ENCODE data around the gene ORC6.

The ORC6 gene

DNA sequence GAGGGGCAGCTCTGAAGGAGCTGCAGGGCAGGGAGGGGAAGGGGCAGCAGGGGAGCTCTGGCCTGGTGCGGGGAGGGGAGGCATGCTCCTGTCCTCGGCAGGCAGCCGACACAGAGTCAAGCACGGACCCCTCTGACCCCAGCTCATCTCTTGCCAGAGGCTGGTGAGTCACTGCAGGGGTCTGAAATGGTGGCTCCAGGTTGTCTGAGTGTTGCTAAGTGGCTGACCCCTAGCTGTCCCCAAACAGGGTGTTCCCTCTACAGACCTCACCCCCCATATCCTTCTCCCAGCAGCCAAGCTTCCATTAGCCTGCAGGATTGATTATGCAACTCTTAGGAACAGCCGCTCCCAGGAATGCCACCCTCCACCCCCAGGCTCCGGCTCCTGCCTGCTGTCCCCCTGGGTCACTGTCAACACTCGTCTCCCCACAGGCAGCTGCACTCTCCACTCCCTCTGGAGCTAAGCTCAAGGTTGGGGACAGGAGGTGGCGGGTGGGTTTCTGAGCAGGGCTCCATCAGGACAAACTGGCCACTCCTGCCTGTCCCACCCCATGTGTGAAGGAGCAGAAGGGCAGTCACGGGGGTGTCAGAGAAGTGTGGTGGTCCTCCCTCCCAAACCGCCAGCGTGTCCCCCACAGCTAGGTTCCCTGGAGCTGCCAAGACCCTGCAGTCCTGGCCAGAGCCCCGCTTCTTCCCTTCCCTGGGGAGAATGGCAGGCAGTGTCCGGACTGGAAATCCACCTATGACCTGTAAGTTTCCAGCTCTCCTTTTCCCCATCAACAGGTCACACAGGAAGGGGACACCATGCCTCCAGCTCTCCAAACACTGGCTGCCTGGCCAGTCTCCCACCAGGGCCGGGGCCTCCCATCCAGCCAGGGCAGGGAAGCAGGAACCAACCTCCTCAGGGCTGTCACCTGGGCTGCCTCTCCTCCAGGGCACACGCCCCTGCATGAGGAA is 57.6 kb downstream of the ORC6 start:
- in situ Hi-C loops (cut with HindIII; ENCODE audit: low pct_ligation_motif_present, low sequenced_read_pairs): no loop called here
- H3K27ac ChIP-seq: no peak overlapping the region
- TF ChIP-seq, protein P1, sequence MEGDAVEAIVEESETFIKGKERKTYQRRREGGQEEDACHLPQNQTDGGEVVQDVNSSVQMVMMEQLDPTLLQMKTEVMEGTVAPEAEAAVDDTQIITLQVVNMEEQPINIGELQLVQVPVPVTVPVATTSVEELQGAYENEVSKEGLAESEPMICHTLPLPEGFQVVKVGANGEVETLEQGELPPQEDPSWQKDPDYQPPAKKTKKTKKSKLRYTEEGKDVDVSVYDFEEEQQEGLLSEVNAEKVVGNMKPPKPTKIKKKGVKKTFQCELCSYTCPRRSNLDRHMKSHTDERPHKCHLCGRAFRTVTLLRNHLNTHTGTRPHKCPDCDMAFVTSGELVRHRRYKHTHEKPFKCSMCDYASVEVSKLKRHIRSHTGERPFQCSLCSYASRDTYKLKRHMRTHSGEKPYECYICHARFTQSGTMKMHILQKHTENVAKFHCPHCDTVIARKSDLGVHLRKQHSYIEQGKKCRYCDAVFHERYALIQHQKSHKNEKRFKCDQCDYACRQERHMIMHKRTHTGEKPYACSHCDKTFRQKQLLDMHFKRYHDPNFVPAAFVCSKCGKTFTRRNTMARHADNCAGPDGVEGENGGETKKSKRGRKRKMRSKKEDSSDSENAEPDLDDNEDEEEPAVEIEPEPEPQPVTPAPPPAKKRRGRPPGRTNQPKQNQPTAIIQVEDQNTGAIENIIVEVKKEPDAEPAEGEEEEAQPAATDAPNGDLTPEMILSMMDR (IDR thresholded peaks at IDR 0.05; ENCODE audit: low read depth, low read length, missing control alignments): no peak
- no peak for DNase-seq
- H3K36me3 ChIP-seq (replicated peaks): no peaks in the 10 kb centered on the region
- H3K4me3 ChIP-seq (ENCODE audit: low read depth, low read length): no peak overlapping the region
- H3K27me3 ChIP-seq (replicated peaks): no peaks in the 10 kb centered on the region

All from brain microvascular endothelial cell (primary cell).